ENCODE data around the gene LIMK1. TPM values are rescaled to one million over a fixed set of nuclear protein-coding genes. Genes with fewer than 3 reads are reported as not detected.
"Not testable (repeated sequence)": the region's sequence is repeated elsewhere in the genome, so short reads cannot be mapped to it uniquely, and the experiment has no call there.

Gene LIMK1
- total RNA-seq, 2 experiments from 2014 or later = 7.8 to 8.2 TPM

DNA sequence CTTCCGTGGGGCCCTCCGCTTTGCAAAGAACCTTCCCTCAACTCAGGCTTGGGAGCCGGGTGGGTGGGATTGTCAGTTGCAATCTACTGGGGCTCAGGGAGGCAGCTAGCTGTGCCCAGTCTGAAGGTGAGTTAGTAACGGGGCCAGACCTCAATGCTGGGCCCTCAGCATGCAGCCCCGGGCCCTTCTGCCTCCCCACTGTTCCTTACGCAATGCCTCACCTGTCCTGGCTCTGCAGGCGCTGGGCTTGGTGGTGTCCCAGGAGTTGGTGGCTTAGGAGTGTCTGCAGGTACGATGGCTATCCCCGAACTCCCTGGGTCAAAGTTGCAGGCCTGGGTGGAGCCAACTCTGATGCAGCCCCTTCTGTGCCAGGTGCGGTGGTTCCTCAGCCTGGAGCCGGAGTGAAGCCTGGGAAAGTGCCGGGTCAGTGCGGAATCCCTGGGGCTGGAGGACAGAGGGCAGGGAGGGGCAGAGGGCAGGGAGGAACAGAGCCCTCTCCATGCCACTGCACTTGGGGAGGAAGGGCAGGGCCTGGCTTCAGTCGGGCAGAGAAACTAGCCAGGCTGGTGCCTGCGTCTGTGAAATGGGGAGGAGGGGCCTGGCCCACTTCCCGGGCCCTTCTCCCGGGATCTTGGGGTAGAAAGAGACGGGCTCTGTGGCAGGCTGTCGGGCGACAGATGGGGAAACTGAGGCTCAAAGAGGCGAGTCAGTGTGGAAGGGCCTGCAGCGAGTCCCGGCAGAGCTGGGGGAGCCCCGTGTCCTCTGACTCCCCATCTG, 40.7 kb upstream of the LIMK1 start:
- H3K27me3 Mint-ChIP-seq = peaks cover 5% of the 10 kb centered on the region
- Histone ChIP-seq H3K4me3 (ENCODE audit: low read length) (no peak overlapping the region), H3K9me3 (ENCODE audit: control insufficient read depth in 1 of 2, insufficient read depth in 1 of 2, low read length in 2 of 2) (no peaks in the 10 kb centered on the region), H3K27ac (ENCODE audit: low read depth in 1 of 2, low read length in 2 of 2) (no peak overlapping the region), H3K36me3 (ENCODE audit: insufficient read depth, low read length) (no peaks in the 10 kb centered on the region), H3K4me1 (ENCODE audit: insufficient read depth, low read length) (no peaks in the 10 kb centered on the region), H3K27me3 (ENCODE audit: control insufficient read depth in 1 of 2, insufficient read depth in 2 of 2, low read length in 2 of 2) (peaks cover 0 to 2% of the 10 kb centered on the region in 2 experiments)
- intact Hi-C loops (cut with DNase I, micrococcal nuclease) = no loop called here
- no peak for ATAC-seq (ENCODE audit: poor library complexity)
- ChIA-PET POLR2A (no interaction called here), CTCF (no interaction called here)
- no peaks in the 10 kb centered on the region for H3K9me3 Mint-ChIP-seq
- H3K4me3 Mint-ChIP-seq = no peak overlapping the region
- H3K4me1 Mint-ChIP-seq (ENCODE audit: low read depth) = no peaks in the 10 kb centered on the region
- TF ChIP-seq, protein P1, sequence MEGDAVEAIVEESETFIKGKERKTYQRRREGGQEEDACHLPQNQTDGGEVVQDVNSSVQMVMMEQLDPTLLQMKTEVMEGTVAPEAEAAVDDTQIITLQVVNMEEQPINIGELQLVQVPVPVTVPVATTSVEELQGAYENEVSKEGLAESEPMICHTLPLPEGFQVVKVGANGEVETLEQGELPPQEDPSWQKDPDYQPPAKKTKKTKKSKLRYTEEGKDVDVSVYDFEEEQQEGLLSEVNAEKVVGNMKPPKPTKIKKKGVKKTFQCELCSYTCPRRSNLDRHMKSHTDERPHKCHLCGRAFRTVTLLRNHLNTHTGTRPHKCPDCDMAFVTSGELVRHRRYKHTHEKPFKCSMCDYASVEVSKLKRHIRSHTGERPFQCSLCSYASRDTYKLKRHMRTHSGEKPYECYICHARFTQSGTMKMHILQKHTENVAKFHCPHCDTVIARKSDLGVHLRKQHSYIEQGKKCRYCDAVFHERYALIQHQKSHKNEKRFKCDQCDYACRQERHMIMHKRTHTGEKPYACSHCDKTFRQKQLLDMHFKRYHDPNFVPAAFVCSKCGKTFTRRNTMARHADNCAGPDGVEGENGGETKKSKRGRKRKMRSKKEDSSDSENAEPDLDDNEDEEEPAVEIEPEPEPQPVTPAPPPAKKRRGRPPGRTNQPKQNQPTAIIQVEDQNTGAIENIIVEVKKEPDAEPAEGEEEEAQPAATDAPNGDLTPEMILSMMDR (IDR thresholded peaks at IDR 0.05) = no peak
- no peak overlapping the region for H3K27ac Mint-ChIP-seq
- no peak for DNase-seq
- H3K36me3 Mint-ChIP-seq (ENCODE audit: low read depth) = no peaks in the 10 kb centered on the region

DNA sequence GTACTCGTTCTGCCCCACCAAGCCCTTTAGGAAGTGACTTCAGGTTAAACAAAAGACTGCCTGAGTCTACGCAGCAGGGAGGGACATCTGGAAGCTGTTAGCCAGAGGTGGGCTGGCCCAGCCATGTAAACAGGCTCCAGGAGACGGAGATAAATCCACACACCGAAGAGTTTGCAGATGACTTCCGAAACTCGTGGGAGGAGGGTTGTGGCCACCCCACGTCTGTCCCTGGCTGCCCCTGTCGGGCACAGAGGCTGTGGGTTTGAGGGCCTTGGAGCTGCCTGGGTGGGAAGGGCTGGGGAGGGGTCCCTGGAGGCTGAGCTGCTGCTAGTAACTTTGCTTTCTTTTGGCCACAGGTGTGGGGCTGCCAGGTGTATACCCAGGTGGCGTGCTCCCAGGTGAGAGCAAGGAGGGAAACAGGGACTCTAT, 40.1 kb upstream of the LIMK1 start:
- TF ChIP-seq, protein P1 (IDR thresholded peaks at IDR 0.05) = no peak
- Histone ChIP-seq H3K27ac (ENCODE audit: low read depth in 1 of 2, low read length in 2 of 2) (no peak overlapping the region), H3K9me3 (ENCODE audit: control insufficient read depth in 1 of 2, insufficient read depth in 1 of 2, low read length in 2 of 2) (no peaks in the 10 kb centered on the region), H3K4me1 (ENCODE audit: insufficient read depth, low read length) (no peaks in the 10 kb centered on the region), H3K27me3 (ENCODE audit: control insufficient read depth in 1 of 2, insufficient read depth in 2 of 2, low read length in 2 of 2) (peaks cover 0 to 2% of the 10 kb centered on the region in 2 experiments), H3K4me3 (ENCODE audit: low read length) (no peak overlapping the region), H3K36me3 (ENCODE audit: insufficient read depth, low read length) (no peaks in the 10 kb centered on the region)
- H3K4me1 Mint-ChIP-seq (ENCODE audit: low read depth) = no peaks in the 10 kb centered on the region
- no peak overlapping the region for H3K27ac Mint-ChIP-seq
- no peaks in the 10 kb centered on the region for H3K36me3 Mint-ChIP-seq (ENCODE audit: low read depth)
- no peaks in the 10 kb centered on the region for H3K9me3 Mint-ChIP-seq
- H3K4me3 Mint-ChIP-seq = no peak overlapping the region
- H3K27me3 Mint-ChIP-seq = peaks cover 5% of the 10 kb centered on the region
- ATAC-seq (ENCODE audit: poor library complexity) = no peak
- no peak for DNase-seq
- POLR2A ChIA-PET = no interaction called here
- CTCF ChIA-PET = no interaction called here
- intact Hi-C loops (cut with DNase I, micrococcal nuclease) = no loop called here

DNA sequence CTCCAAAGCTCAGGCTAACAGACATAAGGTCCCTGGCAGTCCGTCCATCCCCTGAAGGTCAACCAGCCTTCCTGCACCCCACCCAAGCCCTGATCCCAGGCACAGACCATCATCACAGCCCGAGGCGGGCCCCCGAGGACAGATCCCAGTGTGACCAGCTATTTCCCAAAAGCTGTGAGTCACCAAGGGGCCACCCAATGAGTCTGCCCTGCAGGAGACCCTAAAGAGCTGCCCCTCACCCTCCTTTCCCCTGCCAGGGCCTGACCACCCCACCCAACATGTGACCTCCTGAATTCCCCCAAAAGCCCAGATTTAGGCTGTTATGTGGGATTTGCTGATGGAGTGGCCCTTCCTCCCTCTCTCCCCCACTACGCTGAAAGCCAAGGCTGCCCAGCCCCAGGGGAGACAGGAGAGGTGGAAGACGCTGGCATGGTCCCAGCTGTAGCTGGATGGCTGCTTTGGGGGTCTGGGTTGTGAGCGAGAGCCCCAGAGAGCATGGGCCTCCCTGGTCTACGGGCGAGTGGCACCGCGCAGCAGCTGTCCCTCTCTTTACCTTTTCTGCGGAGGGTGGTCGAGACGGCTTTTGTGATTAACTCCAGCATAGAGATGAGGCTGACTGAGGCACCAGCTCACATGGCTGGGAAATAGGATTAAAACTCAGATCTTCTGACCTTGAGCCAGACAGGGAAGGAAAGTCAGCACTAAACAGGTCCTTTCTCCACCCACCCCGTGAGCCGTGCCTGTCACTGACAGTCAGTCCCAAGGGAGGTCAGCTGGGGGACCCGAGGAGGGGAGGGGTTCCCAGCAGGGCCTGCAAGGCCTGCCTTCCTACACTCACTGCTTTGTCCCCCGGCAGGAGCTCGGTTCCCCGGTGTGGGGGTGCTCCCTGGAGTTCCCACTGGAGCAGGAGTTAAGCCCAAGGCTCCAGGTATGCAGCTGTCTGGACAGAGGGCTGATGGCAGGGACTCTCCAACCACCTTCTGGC, 38.9 kb upstream of the LIMK1 start:
- Histone ChIP-seq H3K27ac (ENCODE audit: low read depth in 1 of 2, low read length in 2 of 2) (no peak overlapping the region), H3K9me3 (ENCODE audit: control insufficient read depth in 1 of 2, insufficient read depth in 1 of 2, low read length in 2 of 2) (no peaks in the 10 kb centered on the region), H3K36me3 (ENCODE audit: insufficient read depth, low read length) (no peaks in the 10 kb centered on the region), H3K27me3 (ENCODE audit: control insufficient read depth in 1 of 2, insufficient read depth in 2 of 2, low read length in 2 of 2) (peaks cover 0 to 2% of the 10 kb centered on the region in 2 experiments), H3K4me1 (ENCODE audit: insufficient read depth, low read length) (no peaks in the 10 kb centered on the region), H3K4me3 (ENCODE audit: low read length) (no peak overlapping the region)
- ChIA-PET CTCF (no interaction called here), POLR2A (no interaction called here)
- Mint-ChIP-seq H3K27ac (no peak overlapping the region), H3K36me3 (ENCODE audit: low read depth) (no peaks in the 10 kb centered on the region), H3K4me3 (no peak overlapping the region), H3K4me1 (ENCODE audit: low read depth) (no peaks in the 10 kb centered on the region), H3K9me3 (no peaks in the 10 kb centered on the region), H3K27me3 (peaks cover 5% of the 10 kb centered on the region)
- intact Hi-C loops (cut with DNase I, micrococcal nuclease) = no loop called here
- TF ChIP-seq, protein P1 (IDR thresholded peaks at IDR 0.05) = no peak
- ATAC-seq (ENCODE audit: poor library complexity) (no peak), DNase-seq (no peak)

DNA sequence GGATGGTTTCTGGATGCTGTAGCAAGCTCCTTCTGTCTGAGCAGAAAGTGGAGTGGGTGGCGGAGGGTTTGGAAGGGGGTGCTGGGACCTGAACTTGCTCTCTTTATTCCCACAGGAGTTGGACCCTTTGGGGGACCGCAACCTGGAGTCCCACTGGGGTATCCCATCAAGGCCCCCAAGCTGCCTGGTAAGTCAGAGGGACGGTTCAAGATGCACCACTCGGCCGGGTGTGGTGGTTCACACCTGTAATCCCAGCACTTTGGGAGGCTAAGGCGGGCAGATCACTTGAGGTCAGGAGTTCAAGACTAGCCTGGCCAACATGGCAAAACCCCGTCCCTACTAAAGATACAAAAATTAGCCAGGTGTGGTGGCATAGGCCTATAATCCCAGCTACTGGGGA, 37.0 kb upstream of the LIMK1 start:
- H3K9me3 ChIP-seq (ENCODE audit: control insufficient read depth in 1 of 2, insufficient read depth in 1 of 2, low read length in 2 of 2); H3K27me3 ChIP-seq (ENCODE audit: control insufficient read depth in 1 of 2, insufficient read depth in 2 of 2, low read length in 2 of 2); POLR2A ChIA-PET; H3K4me3 Mint-ChIP-seq; H3K9me3 Mint-ChIP-seq; intact Hi-C loops (cut with DNase I, micrococcal nuclease); H3K27me3 Mint-ChIP-seq; H3K4me1 Mint-ChIP-seq (ENCODE audit: low read depth); H3K36me3 Mint-ChIP-seq (ENCODE audit: low read depth); H3K27ac ChIP-seq (ENCODE audit: low read depth in 1 of 2, low read length in 2 of 2); ATAC-seq (ENCODE audit: poor library complexity); CTCF ChIA-PET; H3K36me3 ChIP-seq (ENCODE audit: insufficient read depth, low read length); H3K27ac Mint-ChIP-seq; H3K4me1 ChIP-seq (ENCODE audit: insufficient read depth, low read length); DNase-seq; H3K4me3 ChIP-seq (ENCODE audit: low read length): not testable (repeated sequence)
